COR-L47 (cell line): ENCODE measurements around the gene MOCOS.

Source experiments
- DNase-seq: peaks from one replicate; lab custom pipeline; 2025; lab: John Stamatoyannopoulos, UW

Gene MOCOS

DNA sequence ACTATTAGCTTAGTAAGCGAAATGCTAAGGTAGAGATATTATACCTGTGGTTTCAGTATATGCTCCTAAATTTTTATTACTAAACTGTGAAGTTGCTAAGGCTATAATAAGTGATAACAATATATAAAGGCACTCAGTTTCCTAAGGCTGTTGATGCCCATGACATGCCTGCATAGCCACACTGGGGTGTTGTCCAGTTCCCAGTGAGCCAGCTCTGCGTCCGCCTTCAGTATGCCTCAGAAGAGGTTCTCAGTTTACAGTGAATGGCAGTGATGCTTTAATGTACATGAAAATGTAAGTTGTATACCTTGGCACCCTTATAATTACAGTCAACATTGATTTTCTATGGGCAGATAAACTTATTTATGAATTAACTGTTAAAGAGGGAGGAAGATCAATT lies 117.4 kb downstream of the MOCOS start:
- DNase-seq = no peak

DNA sequence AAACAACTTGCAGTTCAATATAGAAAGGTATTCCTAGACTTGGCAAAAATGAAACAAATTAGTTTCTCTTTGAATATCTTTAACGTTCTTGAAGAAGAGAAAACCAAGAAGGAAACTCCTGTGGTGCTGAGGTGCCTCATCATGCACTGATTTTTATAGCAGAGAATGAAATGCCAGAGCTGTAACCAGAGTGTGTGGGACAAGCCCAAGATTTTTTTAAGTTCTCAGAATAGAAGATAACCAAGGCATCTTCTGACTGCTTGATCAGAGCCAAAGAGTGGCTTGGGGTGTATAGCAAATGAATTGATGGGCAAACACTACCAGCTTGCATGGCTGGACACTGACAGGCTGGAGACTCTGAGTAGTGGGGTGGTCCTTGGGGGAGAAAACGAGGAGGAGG lies 118.1 kb downstream of the MOCOS start:
- DNase-seq = no peak

DNA sequence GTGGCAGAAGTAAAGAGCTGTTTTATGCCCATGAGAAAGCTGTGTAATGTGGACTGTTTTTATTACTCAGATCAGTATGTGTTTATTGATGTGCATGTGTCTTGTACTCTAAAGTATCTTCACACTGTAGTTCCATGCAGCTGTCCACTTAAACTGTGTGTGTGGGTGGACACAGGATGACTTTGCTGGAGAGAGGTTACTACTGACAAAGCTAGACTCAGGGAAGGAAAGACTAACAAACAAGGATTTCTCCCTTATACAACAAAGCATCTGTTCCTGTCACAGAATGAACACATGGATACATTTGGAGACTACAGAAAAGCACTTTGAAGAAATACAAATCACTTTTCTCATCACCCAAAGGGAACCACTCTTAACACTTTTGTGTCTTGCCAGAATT lies 120.2 kb downstream of the MOCOS start:
- DNase-seq = no peak

DNA sequence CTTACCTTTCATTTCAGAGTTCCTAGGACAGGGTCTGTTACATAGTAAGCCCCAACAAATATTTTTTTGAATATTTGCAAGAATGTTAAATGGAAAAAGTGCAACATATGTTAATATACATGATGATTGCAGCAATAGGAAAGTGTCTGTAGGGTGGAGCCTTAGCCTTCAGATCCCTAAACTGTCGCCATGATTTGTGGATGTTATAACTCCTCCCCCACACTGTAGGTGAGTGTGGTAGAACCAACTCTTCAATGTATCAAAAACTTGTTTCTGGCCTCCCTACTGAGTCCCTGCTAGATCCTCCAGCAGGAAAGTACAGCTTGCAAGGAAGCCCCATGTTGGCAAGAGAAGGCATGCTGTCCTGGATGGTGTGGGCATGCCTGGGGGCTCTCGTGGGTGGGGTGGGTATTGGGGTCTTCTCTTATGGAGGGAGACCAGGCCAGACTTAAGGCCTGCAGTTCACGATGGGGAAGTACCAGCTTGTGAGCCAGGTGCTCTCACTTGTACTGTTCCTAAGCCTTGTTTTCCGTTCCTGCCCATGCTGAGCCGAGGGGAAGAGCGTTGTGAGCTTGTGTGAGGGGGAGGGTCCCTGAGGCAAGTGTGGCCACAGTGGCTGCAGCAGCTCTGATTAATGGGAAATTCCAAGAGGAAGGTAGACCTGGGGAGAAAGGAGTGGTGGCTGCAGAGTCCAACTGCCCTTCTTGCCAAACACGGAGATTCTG lies 121.6 kb downstream of the MOCOS start:
- no peak for DNase-seq

DNA sequence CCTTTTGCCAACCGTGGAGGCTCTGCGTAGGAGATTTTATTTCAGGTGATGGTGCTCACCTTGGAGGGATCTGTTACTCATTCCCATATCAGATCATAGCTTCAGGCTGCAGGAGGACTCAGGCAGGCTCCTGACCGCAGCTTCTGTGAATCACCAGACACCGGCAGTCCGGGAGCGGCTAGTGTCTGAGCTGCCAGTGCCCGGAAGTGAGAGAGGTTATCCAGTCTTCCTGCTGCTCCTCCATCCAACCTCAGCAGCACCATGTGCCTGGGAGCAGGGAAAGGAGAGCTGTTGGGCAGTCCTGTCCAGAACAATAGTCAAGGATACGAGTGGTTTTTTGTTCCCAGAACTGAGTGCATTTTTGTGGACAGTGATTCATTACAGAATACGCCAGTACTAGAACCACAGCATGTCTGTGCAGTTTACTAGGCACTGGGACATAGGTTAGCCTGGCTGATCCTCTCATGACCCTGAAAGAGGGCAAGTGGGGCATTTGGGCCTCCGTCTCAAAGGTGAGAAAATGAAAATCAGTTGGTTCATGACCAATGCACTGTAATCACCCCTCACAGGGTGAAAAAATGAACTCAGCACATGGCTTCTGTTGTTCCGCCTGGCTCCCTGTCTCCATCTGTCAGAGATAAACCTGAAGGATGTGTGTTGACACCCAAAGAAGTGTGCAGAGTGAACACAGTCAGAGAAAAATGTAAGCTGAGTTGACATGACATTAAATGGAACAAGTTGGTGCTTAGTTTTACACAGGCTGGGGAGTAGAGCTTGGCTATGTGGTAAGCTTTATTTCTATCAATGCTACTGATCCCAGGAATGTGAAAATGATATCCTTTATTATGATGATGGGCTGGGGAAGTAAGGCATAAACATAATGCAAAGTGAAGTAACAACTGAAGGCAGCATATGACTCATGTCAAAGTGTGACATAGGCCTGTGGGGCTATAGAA lies 122.4 kb downstream of the MOCOS start:
- DNase-seq = no peak

DNA sequence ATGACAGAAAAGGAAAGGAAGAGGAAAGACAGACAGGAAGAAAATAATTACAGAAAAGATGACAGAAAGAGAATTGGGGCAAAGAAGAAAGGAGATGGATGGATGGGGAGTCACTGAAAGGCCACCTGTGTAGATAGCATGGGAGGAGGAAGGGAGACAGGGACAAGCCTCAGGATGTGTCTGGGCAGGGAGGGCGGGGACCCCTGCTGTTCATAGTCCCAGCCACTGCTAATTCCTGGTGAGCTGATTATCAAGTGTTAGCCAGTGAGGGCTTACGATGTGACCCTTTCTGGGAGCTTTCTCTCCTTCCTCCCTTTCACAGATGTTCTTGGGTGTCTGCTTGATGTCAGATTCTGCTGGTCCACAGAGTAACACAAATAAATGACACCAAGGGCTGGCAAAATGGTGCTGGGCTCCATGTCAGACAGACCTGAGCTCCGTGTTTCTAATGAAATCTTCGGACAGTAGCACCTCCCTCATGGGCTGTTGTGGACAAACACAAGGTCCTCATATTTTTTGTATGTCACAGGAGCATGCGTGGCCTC lies 123.8 kb downstream of the MOCOS start:
- no peak for DNase-seq

DNA sequence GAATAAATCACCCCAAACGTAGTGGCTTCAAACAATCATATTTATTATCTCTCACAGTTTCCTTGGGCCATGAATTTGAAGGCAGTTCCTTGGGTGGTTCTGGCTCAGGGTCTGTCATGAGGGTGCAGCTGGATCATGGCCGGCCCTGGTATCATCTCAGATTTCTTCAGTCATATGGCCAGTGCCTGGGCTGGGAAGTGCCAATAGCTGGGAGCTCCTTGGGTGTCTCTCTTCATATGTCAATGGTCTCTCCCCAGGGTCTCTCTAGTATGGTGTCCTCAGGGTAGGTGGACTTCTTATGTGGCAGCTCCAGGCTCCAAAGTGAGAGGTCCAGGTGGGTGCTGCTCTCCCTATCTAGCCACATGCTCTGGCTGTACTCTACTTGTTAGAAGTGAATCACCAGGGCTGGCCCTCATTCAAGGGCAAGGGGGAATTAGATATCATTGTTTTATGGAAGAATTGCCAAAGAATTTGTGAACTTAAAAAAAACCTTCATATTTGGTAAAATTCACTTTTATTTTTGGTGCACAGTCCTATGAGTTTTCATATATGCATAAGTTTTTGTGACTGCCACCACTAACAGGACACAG lies 125.6 kb downstream of the MOCOS start:
- no peak for DNase-seq

DNA sequence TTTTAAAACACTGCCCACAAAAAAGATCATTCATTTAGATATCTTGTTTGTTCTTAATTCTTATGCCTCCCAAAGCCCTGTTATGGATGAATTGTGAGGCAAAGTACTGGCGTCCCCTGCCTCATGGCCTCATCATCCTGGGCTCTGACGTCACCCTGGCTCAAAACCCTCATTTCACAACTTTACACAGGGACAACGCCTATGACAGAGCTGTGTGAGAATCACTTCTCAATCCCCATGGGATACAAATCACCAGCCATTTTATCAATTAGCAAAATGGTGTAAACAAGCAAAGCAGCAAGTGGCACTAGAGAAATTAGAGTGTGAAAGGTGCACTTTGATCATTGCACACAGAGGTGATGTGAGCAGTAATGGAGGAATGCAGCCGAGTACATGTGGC lies 126.8 kb downstream of the MOCOS start:
- DNase-seq = no peak

DNA sequence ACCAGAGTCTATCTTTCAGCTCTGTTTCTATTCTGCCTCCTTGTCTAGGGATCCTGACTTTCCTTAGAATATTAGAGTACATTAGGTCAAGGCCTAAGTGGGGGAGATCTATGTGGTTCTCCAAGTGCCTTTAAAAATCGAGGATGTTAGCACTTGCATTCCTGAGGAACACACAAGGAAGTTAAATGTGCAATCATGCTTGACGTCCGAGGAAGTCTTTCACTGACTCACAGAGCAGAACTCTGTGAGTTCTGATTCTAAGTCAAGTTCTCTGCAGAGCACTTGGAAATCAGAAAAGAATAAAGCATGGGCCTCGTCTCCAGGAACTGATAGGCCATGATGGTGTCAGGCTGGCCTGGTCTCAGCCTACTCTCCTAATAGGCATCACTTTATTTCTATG lies 127.5 kb downstream of the MOCOS start:
- no peak for DNase-seq

DNA sequence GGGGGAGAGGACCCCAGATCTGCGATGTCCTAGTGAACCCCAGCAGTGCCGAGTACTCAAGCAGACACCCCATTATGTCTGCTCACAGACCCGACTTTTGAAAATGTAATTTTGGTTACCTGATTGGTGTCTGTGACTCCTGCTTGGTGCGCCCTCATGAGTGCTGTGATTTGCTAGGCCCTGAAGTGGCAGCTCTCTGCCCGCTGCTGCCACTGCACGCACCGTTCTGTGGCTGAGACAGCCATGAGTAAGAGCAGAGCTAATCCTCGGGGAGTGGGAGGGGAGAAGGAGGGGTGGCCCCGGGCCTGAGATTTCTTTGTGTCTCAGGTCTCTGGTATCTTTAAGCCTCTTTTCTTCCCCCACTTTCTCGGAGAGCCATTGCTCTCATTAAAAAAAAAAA lies 128.4 kb downstream of the MOCOS start:
- no peak for DNase-seq

DNA sequence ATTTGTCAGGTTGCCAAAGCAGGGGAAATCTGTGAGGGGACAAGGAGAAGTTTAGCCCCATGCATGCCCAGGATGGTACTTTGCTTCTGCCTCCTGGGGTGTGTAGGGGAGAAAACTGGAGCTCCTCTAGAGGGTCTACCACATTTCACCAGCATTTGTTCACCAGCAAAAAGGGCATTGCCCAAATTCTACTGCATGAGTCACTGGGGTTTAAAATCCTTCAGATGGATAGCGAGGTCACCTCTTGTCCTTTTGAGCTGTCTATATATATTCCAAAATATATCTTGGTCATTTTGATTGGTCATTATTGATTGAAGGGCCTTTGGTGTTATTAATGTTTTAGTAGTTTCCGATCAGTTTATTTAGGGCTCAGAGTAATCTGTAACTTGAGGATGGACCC lies 128.9 kb downstream of the MOCOS start:
- DNase-seq = no peak
